ENCODE results near the gene CR1L.

DNA sequence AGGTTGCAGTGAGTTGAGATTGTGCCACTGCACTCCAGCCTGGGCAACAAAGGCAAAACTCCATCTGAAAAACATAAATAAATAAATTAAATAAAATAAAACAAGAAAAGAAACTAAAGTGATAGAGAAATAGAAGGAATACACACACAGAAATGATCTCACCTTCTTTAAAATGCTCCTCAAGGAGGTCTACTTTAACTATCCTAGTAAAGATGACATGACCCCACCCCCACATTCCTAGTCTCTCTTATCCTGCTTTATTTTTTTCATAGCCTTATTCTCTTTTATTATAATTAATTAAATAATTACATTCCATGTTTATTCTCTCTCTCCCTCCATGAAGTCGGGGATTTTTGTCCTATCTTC lies 18.0 kb upstream of the CR1L start:
- TF ChIP-seq EZH2phosphoT487 (IDR thresholded peaks at IDR 0.05; ENCODE audit: borderline replicate concordance, low read length) = no peak
- TF ChIP-seq CTCF (conservative IDR thresholded peaks at IDR 0.05; ENCODE audit: low read depth, low read length) = no peak
- TF ChIP-seq EZH2 (IDR thresholded peaks at IDR 0.05; ENCODE audit: low read length, unreplicated experiment) = no peak

Data from PC-3 (cell line).